AG10803 (cell line): ENCODE data around the gene CECR2.

Experiments
- DNase-seq: peaks from one replicate; pipeline ENCODE4 v3.0.0; 2010; ENCODE audit warnings: low read depth
- H3K4me3 ChIP-seq: 2 replicates; pipeline ENCODE4 v1.5.1; 2011; ENCODE audit warnings: mild to moderate bottlenecking, low read length, control low read depth
- CTCF ChIP-seq: conservative IDR thresholded peaks from 2 replicates; pipeline ENCODE4 v1.5.1; 2011; ENCODE audit warnings: mild to moderate bottlenecking, low read length, control low read depth, inconsistent platforms

Gene CECR2

GRCh38 chr22:17348464-17349103 lies 20.7 kb upstream of the CECR2 start:
- DNase-seq: no peak
- no peak for TF ChIP-seq CTCF
- no peak overlapping the region for H3K4me3 ChIP-seq

DNA sequence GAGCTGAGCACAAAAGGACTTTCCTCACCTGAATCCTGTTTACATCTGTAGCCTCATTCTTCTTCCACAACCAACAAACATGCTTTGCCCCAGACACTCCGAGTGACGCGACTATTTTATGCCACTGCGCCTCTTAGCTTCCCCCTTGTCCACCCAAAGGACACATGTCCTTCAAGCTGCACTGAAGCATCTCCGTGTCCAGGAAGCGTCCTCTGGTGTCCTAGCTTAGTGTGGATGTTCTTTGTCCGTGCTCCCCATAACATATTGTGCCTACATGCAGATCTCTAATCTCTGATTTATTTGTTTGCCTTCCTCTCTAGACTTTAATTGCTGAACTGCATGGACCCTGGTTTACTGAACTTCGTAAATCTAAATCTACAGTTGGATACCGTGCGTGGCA lies 20.1 kb upstream of the CECR2 start:
- no peak for DNase-seq
- no peak overlapping the region for H3K4me3 ChIP-seq
- no peak for TF ChIP-seq CTCF

GRCh38 chr22:17350292-17350691 lies 19.0 kb upstream of the CECR2 start:
- no peak overlapping the region for H3K4me3 ChIP-seq
- no peak for DNase-seq

GRCh38 chr22:17352798-17353197 lies 16.5 kb upstream of the CECR2 start:
- no peak for TF ChIP-seq CTCF
- no peak for DNase-seq
- no peak overlapping the region for H3K4me3 ChIP-seq

More at GRCh38 chr22:17350292-17350691, 19.0 kb upstream of the CECR2 start:
- TF ChIP-seq CTCF: no peak

GRCh38 chr22:17357688-17358087 lies 11.6 kb upstream of the CECR2 start:
- no peak overlapping the region for H3K4me3 ChIP-seq
- DNase-seq: no peak
- no peak for TF ChIP-seq CTCF

GRCh38 chr22:17358415-17358814 lies 10.8 kb upstream of the CECR2 start:
- DNase-seq: no peak
- H3K4me3 ChIP-seq: no peak overlapping the region
- no peak for TF ChIP-seq CTCF

- TF ChIP-seq CTCF: no peak
- no peak overlapping the region for H3K4me3 ChIP-seq
- DNase-seq: no peak
Measured at GRCh38 chr22:17359501-17359900, 9.8 kb upstream of the CECR2 start.
